Right hindlimb (tissue), 1 donor: ENCODE data around the gene CDC25B.
"Not testable (repeated sequence)": the region's sequence is repeated elsewhere in the genome, so short reads cannot be mapped to it uniquely, and the experiment has no call there.

Experiments used
- DNase-seq: peaks from one replicate; pipeline ENCODE4 v3.0.0-alpha.2; 2018

The CDC25B gene

GRCh38 chr20:3840201-3840600, 44.1 kb downstream of the CDC25B start:
- DNase-seq: not testable (repeated sequence)

GRCh38 chr20:3842348-3842930, 46.3 kb downstream of the CDC25B start:
- DNase-seq: no peak

DNA sequence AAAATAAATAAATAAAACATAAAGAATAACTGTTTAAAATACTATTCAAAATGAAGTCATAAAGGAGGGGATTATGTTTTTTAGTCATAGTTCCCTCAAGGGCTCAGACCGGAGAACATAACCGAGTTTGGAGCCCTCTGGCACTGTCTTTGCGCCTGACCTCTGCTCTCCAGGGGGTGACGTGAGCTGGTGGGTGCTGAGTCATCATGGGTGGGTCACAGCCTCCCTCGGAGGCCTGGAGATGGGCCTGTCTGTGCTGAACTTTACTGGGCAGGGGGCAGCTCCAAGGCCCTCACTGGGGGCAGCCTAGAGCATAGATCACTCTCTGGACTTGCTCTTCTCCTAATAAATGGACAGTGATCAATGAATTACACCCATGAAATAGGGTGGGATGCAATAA, 47.4 kb downstream of the CDC25B start:
- DNase-seq: no peak

GRCh38 chr20:3843990-3844619, 48.0 kb downstream of the CDC25B start:
- DNase-seq: not testable (repeated sequence)

DNA sequence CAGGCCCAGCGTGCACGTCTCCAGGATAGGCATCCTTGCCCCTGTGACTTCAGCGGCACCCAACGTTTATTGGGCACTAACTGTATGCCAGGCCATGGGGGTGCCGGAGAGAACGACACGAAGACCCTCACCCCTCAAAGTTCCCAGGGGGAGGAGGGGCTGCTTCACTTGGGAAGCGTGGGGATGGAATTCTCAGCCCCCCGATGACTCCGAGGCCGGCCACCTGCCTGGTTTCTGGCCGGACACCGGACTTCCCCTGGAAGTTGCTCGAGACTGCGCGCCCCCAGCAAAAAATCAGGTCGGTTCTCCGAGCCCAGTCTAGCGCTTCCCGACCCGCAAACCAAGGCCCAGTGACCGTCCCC, 50.2 kb downstream of the CDC25B start:
- peak; percentile 50 for DNase-seq

- peak; percentile 92 for DNase-seq
Observed at GRCh38 chr20:3846740-3847428, 50.8 kb downstream of the CDC25B start, which contains the start of gene MAVS. Gene MAVS (plus strand): TSS chr20:3846834. CDS start chr20:3854625, 7,791 bp downstream.

DNA sequence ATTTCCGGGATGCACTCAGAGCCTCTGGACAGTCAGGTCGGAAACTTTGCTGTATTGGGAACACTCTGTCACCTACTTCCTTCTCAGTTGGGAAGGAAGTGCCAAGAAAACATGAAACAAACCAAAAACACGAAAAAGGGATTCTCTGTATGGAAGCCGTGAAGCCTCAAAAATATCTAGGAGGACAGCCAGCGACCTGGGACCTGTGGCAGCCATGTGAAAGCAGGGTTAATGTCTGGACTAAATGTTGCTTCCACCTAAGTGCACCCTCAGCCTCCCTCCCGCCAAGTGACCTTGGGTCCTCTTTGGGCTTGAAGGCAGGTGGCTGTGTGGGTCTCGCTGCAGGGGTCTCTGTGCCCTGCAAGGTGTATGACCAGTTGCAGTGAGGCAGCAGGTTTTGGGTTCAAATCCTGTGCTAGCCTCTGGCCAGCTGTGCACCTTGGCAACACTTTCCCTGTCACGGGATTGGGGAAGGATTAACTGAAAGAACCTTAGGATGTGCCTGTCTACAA, 51.4 kb downstream of the CDC25B start:
- DNase-seq: no peak

GRCh38 chr20:3848565-3848964, 52.5 kb downstream of the CDC25B start:
- DNase-seq: no peak

- no peak for DNase-seq
Observed at GRCh38 chr20:3854462-3854871, 58.4 kb downstream of the CDC25B start.
